GM21423 (cell line): ENCODE measurements around the gene OR5H1.
"Not testable (repeated sequence)": the region's sequence is repeated elsewhere in the genome, so short reads cannot be mapped to it uniquely, and the experiment has no call there.

ENCODE experiments used
- ATAC-seq: cut with Tn5 transposase; IDR thresholded peaks from one replicate; pipeline ENCODE4 v1.9.1; 2021; ENCODE audit warnings: mild to moderate bottlenecking, moderate library complexity; ENCODE audit not compliant: unreplicated experiment

Gene OR5H1

DNA sequence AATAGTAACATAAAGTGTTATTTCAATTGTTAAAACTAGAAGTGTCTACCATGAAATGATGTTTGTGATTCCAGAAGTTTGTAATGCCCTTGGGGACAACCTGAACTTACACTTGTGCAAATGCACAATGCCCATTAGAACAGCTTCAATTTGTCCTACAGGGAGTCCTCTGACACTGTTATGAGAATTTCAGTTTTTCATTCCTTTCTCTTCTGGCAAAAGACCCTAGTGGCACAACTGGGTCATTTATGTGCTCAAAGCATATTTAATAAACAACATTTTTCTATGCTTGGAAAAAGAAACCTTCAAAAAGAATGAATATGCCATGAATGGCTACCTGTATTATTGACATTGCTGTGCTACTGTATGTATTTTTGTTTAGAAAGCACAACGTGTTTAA is at the start of gene OR5H1:
Gene OR5H1 (plus strand): TSS at position 301 of the 400 bp plus-strand sequence. CDS start 1,977 bp downstream, outside the sequence.
- no peak for ATAC-seq

DNA sequence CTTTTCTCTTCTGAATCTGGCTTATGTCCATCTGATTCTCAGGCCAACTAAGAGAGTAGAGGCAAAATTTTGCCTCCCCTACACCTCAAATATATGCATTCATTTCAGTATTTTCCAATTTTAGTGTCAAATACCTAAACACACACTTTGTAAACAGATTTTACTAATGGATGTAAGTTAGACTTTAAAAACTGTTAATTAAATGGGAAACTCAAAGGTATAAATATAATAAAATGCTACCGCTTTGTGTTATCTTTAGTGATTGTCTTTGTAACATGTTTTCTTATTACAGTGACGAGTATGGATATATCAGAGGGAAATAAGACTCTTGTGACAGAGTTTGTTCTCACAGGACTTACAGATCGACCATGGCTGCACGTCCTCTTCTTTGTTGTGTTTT is 43.6 kb upstream of the OR5H1 start, which contains the start of gene OR5AC2:
Gene OR5AC2 (plus strand): TSS at position 301 of the 400 bp plus-strand sequence. CDS start 0 bp downstream, at position 301.
- no peak for ATAC-seq

DNA sequence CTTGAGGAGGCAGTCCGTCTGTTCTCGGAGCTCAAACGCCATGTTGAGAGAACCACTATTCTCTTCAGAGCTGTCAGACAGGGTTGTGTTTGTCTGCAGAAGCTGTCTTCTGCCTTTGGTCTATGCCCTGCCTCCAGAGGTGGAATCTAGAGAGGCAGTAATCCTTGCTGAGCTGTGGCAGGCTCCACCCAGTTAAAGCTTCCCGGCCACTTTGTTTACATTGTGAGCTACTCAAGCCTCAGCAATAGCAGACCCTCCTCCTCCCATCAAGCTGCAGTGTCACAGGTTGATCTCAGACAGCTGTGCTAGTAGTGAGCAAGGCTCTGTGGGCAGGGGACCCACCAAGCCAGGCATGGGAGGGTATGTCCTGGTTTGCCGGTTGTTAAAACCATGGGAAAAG is 34.6 kb upstream of the OR5H1 start:
- ATAC-seq = no peak

DNA sequence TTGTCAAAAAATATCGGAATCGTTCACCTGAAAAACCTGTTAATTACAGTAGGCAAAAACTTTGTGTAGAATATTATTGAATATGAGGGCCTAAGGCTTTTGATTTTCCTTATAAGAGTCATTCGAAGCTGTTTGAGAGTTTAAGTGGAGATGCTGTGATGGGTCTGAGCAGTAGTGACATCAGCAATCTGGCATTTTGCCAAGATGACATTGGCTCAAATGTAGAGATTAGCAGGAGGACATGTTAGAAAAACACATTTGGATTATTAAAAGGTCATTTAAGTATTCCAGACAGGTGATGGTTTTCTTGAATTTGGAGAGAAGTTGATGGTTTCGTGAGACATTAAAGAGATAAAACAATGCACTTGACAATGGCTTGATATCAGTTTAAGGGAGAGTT is 30.7 kb upstream of the OR5H1 start:
- no peak for ATAC-seq

DNA sequence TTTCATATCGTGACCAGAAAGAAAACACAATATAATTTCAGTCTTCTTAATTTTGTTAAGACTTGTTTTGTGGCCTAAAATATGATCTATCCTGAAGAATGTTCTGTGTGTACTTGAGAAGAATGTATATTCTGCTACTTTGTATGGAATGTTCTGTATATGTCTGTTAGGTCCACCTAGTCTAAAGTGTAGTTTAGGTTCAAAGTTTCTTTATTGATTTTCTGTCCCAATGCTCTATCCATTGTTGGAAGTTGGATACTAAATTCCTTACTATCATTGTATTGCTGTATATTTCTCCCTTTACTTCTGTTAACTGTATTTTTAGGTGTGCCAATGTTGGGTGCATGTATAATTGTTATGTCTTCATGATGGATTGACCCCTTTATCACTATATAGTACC is 22.4 kb upstream of the OR5H1 start:
- no peak for ATAC-seq

DNA sequence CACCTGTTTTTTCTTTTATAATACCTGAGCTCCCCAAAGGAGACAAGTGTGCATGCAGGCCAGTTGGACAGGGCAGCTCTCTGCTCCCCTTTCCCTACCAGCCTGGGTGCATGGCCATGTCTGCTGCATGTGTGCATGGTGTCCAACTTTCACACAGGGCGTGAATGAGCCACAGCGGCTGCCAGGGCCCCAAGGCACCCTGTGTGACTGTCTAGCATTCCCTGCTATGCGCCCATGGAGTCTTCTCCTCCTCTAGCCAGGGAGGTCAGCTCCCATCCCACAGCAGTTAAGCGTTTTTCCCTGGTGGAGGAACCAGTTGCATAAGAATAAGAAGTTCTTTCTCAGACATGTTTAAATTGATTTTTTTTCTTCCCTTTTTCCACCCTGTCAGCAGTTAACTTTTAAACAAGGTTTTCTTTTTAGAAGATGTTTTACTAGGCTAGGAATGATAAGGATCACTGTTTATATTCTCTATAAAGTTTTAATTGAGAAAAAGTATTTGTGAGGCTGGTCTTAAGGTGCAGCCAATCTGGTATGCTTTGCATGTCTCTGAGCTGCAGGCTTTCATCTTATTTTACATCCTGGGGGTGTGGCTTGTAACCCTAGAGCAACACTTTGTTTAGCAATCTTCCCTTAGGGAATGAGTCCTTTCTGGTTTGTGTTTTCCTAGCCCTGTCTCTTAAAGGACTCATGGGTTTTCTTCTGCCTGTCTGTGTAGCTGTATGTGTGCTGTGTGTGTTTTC is 20.5 kb upstream of the OR5H1 start:
- ATAC-seq = no peak

DNA sequence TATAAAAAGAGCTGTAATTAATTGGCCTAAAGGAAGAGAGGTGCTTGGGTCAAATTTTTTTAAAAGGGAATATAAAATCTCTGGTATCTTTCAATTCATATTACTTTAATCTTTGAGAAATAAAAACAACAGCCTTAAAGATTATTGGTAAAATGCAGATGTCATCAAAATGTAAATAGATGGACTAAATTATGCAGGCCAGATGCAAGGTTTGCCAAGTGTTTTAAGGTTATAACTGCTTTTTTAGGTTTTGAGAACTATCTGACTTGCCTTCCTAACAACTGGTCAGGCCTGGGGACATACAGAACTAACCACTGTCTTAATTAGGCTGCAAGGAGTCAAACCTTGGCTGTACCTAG is 20.0 kb upstream of the OR5H1 start:
- no peak for ATAC-seq

DNA sequence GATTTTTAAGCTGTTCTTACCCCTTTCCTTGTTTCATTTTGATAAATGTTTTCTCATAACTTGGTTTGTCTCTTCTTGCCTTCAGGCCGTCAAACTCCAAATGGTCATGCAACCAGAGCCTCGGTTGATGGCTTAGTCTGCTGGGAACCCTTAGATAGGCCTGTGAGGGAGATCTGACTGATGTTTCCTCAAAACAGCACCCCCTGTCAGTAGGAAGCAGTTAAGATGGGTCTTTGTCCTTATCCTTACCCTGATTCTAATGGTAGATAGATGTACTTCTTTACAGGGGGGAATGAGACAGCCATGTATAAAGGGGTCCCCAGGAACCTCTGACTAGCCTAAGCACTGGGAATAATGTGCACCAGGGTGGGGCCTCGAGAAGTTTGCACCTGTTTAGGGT is 16.3 kb upstream of the OR5H1 start:
- no peak for ATAC-seq

DNA sequence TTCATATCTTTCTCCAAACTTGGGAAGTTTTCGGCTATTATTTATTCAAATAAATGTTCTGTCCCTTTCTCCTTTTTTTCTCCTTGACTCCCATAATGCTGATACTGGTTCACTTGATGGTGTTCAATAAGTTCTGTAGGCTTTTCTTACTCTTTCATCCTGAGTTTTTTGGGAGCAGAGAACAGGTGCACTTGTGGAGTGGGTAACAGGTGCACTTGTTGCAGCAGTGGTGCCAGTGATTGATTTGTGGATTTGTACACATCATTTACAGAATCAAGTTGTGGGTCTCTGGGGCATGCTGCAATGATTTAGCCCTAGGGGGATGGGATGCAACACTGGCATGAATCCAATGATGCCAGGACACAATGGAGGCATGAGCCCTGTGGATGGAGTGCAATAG is 14.8 kb upstream of the OR5H1 start:
- no peak for ATAC-seq

DNA sequence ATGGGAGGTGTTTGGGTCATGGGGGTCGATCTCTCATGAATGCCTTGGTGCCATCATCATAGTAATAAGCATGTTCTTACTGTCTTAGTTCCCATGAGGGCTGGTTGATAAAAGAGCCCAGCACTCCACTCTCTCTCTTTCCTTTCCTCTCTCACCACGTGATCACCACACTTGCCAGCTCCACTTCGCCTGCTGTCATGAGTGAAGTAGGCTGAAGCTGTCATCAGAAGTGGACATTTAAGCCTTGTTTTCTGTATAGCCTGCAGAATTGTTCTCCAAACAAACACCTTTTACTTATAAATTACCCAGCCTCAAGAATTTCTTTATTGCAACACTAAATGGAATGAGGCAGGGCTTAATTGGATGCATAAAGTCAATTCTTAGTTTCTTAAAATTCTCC is 6.1 kb downstream of the OR5H1 start:
- no peak for ATAC-seq

DNA sequence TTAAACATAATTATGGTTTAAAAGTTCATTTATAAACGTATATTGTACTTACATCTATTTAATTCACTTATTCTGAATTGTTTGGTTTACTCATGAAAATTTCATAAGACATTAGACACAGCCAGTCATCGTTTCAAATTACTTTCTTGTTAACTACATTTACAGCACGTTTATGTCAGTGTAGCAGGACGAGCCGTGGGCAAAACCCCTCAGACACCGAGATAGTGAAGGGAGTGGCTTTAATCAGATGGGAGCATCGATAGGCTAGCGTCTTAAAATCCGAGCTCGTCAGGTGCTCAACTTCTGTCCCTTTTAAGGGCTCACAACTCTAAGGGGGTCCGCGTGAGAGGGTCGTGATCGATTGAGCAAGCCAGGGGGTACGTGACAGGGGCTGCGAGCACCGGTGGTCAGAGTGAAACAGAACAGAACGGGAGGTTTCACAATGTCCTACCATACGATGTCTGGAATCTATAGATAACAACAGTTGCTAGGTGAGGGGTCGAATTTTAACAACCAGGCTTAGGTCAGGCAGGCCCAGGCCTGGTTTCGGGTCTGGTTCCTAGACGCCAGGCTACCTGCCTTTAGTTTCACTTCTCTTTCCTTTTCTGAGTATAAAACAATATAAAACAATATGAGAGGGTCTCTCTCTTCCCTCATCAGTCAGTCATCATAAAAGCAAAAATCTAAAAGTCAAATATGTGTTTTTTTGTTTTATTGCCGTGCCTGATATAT is 7.5 kb downstream of the OR5H1 start:
- ATAC-seq = not testable (repeated sequence)

DNA sequence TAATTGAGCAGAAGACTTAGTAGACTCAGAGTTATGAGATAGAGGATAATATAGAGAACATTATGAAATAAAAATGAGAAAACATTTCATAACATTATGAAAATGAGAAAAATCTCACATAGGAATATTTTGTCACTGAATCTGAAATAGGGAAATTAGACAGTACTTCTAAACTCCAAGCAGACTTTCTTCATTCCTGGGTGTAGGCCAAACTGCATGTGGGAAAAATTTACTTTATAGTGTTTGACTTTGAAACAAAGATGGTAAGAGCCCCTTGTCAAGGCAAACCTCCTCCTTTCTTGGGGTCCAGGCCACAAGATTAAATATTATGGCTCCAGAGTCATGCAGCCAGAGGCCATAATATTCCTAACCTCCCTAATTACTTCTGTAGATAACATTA is 10.0 kb downstream of the OR5H1 start:
- ATAC-seq = no peak

DNA sequence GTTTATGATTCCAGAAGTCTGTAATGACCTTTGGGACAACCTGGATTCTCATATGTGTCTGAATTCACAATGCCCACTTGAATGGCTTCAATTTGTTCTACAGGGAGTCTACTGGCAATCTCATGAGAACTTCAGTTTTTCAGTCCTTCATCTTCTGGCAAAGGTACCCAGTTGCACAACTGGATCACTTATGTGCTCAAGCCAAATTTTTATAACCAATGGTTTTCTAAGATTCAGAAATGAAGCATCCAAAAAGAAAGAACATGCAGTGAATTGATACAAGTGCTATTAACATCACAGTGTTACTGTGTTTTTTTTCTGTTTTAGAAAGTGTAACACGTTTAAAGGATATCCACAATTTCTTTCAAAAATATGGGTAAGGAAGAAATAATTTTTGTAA is 16.7 kb downstream of the OR5H1 start, which contains the start of gene OR5H14:
Gene OR5H14 (plus strand): TSS at position 301 of the 400 bp plus-strand sequence. CDS start 1,907 bp downstream, outside the sequence.
- no peak for ATAC-seq

DNA sequence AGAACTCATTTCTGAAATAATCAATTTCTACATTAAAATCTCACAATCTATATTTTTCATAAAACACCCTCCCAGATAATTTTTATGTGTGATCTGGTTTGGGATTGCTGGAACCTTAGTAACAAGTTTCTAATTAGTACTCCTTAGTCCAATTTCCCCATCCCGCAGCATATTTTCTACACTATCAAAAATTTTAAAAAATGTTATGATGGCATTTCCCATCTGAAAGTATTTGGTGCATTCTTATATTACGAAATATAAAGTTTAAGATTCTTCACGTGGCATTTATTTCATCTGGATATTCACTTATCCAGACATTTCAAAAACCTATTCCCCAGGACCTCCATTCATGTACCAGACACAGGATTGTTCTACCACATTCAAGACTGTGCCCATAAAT is 18.2 kb downstream of the OR5H1 start:
- no peak for ATAC-seq

DNA sequence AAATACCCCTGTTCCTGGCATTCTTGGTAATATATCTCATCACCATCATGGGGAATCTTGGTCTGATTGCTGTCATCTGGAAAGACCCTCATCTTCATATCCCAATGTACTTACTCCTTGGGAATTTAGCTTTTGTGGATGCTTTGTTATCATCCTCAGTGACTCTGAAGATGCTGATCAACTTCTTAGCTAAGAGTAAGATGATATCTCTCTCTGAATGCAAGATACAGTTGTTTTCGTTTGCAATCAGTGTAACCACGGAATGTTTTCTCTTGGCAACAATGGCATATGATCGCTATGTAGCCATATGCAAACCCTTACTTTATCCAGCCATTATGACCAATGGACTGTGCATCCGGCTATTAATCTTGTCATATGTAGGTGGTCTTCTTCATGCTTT is 18.9 kb downstream of the OR5H1 start:
- not testable (repeated sequence) for ATAC-seq

DNA sequence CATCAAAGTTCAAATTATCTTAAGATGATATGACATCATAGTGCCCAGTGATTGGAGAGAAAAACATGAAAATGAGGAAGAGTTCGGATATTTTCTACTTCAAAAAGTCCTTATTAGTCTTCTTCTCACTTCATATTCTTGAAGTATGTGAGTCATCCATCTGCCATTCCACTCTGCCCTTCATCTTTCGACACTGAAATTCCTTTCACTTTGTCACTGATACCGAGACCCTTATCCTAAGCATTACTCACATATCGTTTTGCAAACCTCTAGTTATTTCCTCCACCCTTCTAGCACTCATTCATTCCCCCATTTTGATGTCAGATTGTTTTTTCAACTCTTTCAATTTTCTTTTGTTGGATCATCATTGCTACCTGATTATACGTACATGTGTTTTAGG is 20.7 kb downstream of the OR5H1 start:
- no peak for ATAC-seq

DNA sequence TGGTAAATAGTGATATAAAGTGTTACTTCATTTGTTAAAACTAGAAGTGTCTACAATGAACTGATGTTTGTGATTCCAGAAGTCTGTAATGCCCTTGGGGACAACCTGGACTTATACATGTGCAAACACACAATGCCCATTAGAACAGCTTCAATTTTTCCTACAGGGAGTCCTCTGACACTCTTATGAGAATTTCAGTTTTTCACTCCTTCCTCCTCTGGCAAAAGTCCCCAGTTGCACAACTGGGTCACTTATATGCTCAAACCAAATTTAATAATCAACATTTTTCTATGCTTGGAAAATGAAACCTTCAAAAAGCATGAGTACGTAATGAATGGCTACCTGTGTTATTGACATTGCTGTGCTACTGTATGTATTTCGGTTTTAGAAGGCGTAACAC is 35.9 kb downstream of the OR5H1 start, which contains the start of gene OR5H15:
Gene OR5H15 (plus strand): TSS at position 301 of the 400 bp plus-strand sequence. CDS start 2,004 bp downstream, outside the sequence.
- no peak for ATAC-seq

DNA sequence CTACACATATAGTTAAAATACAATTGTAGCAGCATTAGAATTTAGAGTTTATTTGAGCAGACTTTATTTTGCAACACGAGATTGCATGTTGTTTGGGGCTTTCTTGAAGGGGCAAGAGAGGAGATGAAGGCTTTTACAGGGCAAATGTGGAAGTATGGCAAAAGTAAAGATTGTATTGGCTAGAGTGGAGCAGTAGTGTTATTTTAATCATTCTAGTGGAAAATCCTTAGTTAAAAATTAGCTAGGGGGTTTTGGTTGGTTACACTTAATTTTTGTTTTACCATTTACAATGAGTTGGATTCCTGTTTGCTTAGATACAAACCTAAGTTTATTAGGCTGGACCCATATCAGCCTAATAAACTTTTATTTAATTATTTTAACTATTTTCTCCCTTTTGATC is 40.5 kb downstream of the OR5H1 start:
- ATAC-seq = no peak

DNA sequence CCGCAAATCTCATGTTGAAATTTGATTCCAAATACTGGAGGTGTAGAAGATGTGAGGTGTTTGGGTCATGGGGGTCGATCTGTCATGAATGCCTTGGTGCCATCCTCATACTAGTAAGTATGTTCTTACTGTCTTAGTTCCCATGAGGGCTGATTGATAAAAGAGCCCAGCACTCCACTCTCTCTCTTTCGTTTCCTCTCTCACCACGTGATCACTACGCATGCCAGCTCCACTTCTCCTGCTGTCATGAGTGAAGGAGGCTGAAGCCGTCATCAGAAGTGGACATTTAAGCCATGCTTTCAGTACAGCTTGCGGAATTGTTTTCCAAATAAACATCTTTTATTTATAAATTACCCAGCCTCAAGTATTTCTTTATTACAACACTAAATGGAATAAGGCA is 42.1 kb downstream of the OR5H1 start:
- ATAC-seq = no peak

DNA sequence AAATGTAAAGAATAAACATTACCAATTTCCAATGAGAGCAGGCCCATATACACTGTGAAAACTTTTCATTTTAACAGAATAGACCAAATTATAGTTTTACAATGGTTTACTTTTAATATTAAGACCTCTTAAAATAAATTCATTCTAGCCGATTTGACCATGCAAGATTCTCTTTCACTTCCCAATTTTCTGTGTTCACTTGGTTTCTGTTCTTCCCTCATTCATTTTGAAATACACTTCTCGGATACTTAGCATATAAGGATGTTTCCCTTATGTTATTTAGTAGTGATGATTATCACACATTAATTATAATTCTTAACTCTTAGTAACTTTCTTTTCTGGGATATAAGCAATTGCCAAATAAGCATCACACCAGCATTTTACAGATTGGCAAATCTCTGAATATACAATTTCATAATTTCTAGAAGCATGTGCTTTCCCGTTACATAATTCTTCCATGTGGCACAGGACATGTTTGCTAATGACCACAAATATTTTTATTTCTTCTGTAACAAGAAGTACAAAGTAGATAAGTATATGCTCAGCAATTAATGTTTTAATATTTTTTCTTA is 49.9 kb downstream of the OR5H1 start:
- ATAC-seq = no peak

DNA sequence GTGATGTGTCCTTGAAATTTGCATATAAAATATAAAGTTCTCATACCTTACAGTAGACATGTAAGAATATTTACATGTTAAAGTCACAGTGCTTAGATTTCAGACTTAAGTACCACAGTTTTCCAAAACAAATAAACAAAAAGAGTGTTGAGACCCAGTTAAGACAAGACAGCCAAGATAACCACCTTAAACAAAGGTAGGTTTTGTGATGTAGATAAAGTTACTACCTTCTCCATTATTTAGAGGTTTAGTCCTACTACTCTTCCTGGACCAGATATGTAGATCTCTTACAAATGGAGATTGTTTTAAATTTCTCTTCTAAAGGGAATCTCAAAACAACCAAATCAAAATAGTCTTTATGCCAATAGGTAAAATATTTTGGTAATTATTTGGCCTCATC is 51.7 kb downstream of the OR5H1 start:
- no peak for ATAC-seq

DNA sequence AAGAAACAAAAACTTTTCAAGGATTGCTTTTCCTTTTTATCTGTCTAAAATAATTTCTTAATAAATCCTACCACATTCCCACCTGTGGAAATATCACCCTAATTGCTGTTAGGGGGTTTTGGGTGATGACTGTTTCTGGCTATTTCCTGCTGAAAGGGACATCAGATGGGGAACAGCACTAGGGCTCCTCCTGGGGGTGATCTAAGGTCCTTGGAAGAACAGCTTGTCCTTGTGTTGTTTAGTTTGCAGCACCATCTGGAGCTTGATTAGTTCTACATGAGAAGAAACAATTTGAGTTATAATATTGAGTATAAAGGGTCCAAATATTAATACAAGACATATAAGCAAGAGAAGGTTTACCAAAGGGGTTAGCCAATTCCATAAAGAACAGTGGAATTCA is 54.7 kb downstream of the OR5H1 start:
- ATAC-seq = no peak
